D721Med (cell line): ENCODE results near the gene CDC42SE2.
"Not testable (repeated sequence)": the region's sequence is repeated elsewhere in the genome, so short reads cannot be mapped to it uniquely, and the experiment has no call there.

Experiments
- DNase-seq: peaks from one replicate; pipeline ENCODE4 v3.0.0; 2011; ENCODE audit warnings: low spot score; ENCODE audit not compliant: insufficient read length
- FAIRE-seq: peaks from 2 replicates; lab custom pipeline; 2011; peaks lifted over from hg19 to GRCh38; lab: Jason Lieb, UNC
- CTCF ChIP-seq: IDR thresholded peaks from 2 replicates; pipeline ENCODE4 v1.5.1; 2012; ENCODE audit warnings: mild to moderate bottlenecking, control low read depth; ENCODE audit not compliant: insufficient read depth; ENCODE audit errors: missing control alignments

CDC42SE2 gene

GRCh38 chr5:131396630-131397273, 132.9 kb downstream of the CDC42SE2 start:
- TF ChIP-seq CTCF: no peak
- DNase-seq: no peak
- FAIRE-seq: no peak

GRCh38 chr5:131399007-131399406, 135.2 kb downstream of the CDC42SE2 start:
- FAIRE-seq, DNase-seq: not testable (repeated sequence)

- no peak for FAIRE-seq
- TF ChIP-seq CTCF: no peak
Measured at GRCh38 chr5:131400585-131400984, 136.7 kb downstream of the CDC42SE2 start.

GRCh38 chr5:131405674-131406073, 141.8 kb downstream of the CDC42SE2 start:
- DNase-seq: no peak
- FAIRE-seq: no peak
- no peak for TF ChIP-seq CTCF

More at GRCh38 chr5:131400585-131400984, 136.7 kb downstream of the CDC42SE2 start:
- no peak for DNase-seq

GRCh38 chr5:131406076-131406475, 142.2 kb downstream of the CDC42SE2 start:
- DNase-seq (no peak), FAIRE-seq (no peak)
- no peak for TF ChIP-seq CTCF

GRCh38 chr5:131406975-131407638, 143.3 kb downstream of the CDC42SE2 start:
- FAIRE-seq (no peak), DNase-seq (no peak)
- no peak for TF ChIP-seq CTCF

GRCh38 chr5:131413605-131414559, 150.0 kb downstream of the CDC42SE2 start:
- DNase-seq: no peak
- FAIRE-seq: no peak

More at GRCh38 chr5:131413605-131414559, 150.0 kb downstream of the CDC42SE2 start:
- no peak for TF ChIP-seq CTCF
